Ectodermal cell (in vitro differentiated cells): ENCODE measurements around the gene PRDM15.

ENCODE experiments used
- H3K27ac ChIP-seq: 2 replicates; pipeline ENCODE4 v1.7.0; 2013; ENCODE audit warnings: mild to moderate bottlenecking, low read depth, low read length; ENCODE audit not compliant: insufficient read depth, poor library complexity, severe bottlenecking
- H3K27me3 ChIP-seq: 2 replicates; pipeline ENCODE4 v1.7.0; 2013; ENCODE audit warnings: mild to moderate bottlenecking, low read length; ENCODE audit not compliant: insufficient read depth, control insufficient read depth, poor library complexity, severe bottlenecking
- H3K36me3 ChIP-seq: one replicate; pipeline ENCODE4 v1.7.0; 2013; ENCODE audit warnings: low read length; ENCODE audit not compliant: control insufficient read depth, insufficient read depth
- H3K4me1 ChIP-seq: one replicate; pipeline ENCODE4 v1.7.0; 2013; ENCODE audit warnings: low read length; ENCODE audit not compliant: control insufficient read depth, insufficient read depth
- H3K4me3 ChIP-seq: 2 replicates; pipeline ENCODE4 v1.7.0; 2013; ENCODE audit warnings: low read depth, low read length, control low read depth; ENCODE audit not compliant: insufficient read depth
- H3K9me3 ChIP-seq: 2 replicates; pipeline ENCODE4 v1.7.0; 2013; ENCODE audit warnings: mild to moderate bottlenecking, low read length, moderate library complexity; ENCODE audit not compliant: control insufficient read depth
- WGBS, 2 experiments: methylation state at CpG; one replicate each; pipeline ENCODE4 v1.1.7; 2013; ENCODE audit warnings: missing lambda C conversion rate in 2 of 2; 5-methylcytosine and 5-hydroxymethylcytosine counted together

PRDM15 gene

DNA sequence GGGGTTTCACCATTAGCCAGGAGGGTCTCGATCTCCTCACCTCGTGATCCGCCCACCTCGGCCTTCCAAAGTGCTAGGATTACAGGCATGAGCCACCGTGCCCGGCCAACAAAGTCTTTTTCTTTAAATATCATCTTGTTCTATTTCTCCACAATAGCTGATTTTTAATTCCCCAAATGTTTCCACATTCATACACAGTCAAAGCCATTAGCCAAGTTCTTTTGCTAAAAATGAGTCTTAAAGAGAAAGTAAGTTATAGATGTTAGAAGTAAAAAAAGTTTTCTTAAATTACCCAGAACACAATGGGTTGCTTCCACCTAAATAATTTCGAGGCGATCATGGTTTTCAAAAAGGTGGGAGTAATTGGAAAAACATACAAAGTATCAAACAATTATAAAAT is 44.0 kb upstream of the PRDM15 start:
- no peaks in the 10 kb centered on the region for H3K9me3 ChIP-seq
- no peaks in the 10 kb centered on the region for H3K27me3 ChIP-seq
- 93 to 94% methylated on average over 6 of the region's 8 CpGs for WGBS, 2 experiments
- no peak overlapping the region for H3K27ac ChIP-seq
- H3K4me3 ChIP-seq: no peak overlapping the region
- peaks cover 5% of the 10 kb centered on the region for H3K4me1 ChIP-seq
- H3K36me3 ChIP-seq: no peaks in the 10 kb centered on the region

DNA sequence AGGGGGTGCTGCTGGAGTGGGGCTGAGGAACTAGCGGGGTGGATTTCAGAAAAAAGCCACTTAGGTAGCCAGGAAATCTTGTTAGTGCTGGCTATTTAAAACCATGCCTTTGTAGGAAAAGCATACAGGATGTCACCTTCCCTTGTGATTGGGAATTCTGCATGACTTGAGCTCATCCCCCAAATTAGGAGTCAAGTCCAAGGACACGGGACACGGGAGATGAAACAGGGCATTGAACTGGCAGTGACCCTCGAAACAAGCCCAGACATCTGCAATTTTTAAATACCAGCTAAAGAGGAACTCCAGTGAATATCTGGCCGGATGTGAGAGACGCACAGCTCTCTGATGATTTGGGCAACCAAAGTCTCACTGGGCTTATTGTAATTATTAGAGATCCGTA is 41.9 kb upstream of the PRDM15 start:
- Histone ChIP-seq H3K4me1 (peaks cover 5% of the 10 kb centered on the region), H3K27ac (no peak overlapping the region), H3K9me3 (no peaks in the 10 kb centered on the region), H3K4me3 (no peak overlapping the region), H3K27me3 (no peaks in the 10 kb centered on the region), H3K36me3 (peaks cover 1% of the 10 kb centered on the region)
- 93 to 97% methylated on average over 6 of the region's 7 CpGs for WGBS, 2 experiments

DNA sequence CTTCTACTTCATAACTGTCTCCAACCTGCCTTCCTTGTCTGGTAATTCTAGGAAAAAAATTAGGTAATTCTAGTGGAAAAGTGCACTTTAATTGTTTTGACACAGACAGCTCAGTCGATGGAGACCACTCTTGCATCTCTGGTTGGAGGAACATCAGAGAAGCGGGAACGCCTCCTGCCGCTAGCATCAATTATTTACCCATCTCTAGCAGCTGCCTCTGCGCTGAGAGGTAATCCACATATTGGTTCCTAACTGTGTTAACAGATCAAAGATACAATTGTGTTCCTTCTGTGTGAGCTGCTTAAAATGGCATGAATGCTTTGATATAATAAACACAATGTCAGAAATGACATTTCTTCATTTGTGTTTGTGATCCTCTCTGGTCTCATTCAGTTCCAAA is 41.3 kb upstream of the PRDM15 start:
- Histone ChIP-seq H3K36me3 (peaks cover 3% of the 10 kb centered on the region), H3K4me3 (no peak overlapping the region), H3K9me3 (no peaks in the 10 kb centered on the region), H3K4me1 (peaks cover 5% of the 10 kb centered on the region), H3K27ac (no peak overlapping the region), H3K27me3 (no peaks in the 10 kb centered on the region)
- 89 to 90% methylated on average over 5 of the region's 5 CpGs for WGBS, 2 experiments

DNA sequence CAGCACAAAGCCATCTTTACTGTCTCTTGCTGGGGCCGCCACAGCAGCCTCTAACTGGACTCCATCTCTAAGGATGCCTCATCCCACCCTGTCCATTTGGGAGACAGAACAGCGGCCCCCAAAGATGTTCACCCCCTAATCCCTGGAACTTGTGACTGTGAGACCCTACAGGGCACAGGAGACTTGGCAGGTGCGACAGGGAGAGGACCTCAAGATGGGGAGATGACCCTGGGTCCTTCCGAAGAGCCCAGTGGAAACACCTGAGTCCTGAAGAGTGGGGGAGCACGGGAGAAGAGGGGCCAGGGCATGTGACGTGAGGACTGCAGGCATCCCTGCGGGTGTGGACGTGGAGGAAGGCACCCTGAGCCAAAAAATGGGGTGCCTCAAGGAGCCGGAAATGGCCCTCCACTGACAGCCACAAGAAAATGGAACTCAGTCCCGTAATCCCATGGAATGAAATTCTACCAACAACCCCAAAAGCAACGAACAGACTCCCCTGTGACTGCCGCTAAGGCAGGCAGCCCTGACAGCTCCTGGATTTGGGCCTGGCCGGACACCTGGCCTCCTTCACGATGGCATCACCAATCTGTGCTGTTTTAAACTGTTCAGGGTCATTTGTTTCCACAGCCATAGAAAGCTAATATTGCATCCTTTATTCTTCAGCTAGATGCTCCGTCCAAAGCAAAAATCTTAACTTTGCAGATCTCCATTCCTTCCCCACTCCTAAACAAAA is 40.7 kb upstream of the PRDM15 start:
- no peaks in the 10 kb centered on the region for H3K27me3 ChIP-seq
- WGBS, 2 experiments: 93 to 94% methylated on average over 15 of the region's 15 CpGs

DNA sequence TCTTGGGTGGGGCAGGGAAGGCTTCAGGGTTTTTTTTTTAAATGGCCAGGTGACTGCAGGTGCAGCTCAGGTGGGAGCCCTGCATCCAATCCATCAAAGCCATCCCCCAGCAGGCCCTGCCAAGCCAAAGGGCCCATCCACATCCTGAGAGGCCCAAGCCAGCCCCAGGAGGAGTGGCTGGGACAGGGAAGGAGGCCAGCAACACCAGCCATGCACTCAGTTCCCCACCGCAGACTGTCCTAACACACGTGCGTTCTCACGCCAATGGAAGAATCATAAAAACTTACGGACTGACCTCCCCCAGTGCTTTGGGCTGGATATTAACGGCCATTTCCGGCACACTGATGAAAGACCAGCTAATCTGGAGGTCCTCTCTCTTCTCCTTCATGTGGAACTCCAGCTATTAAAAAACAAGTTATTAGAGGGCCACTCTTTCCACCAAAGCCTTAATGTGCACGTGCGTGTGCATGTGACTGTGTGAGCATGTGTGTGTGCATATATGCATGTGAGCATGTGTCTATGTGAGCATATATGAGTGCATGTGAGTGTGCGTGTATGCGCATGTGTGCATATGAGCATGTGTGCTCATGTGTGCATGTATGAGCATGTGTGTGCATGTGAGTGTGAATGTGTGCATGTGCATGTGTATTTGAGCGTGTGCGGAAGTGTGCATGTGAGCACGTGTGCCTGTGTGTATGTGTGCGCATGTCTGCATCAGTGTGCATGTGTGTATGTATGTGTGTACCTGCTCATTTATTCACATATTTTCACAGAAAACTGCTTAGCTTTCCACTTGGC is 39.6 kb upstream of the PRDM15 start:
- Histone ChIP-seq H3K4me3 (no peak overlapping the region), H3K27ac (no peak overlapping the region), H3K4me1 (peaks cover 5% of the 10 kb centered on the region), H3K9me3 (no peaks in the 10 kb centered on the region), H3K27me3 (no peaks in the 10 kb centered on the region), H3K36me3 (peaks cover 6% of the 10 kb centered on the region)
- WGBS, 2 experiments: 96 to 97% methylated on average over 14 to 15 of the region's 15 CpGs

More for the DNA sequence above, 40.7 kb upstream of the PRDM15 start:
- Histone ChIP-seq H3K9me3 (no peaks in the 10 kb centered on the region), H3K4me1 (peaks cover 5% of the 10 kb centered on the region), H3K36me3 (peaks cover 6% of the 10 kb centered on the region), H3K4me3 (no peak overlapping the region), H3K27ac (no peak overlapping the region)

DNA sequence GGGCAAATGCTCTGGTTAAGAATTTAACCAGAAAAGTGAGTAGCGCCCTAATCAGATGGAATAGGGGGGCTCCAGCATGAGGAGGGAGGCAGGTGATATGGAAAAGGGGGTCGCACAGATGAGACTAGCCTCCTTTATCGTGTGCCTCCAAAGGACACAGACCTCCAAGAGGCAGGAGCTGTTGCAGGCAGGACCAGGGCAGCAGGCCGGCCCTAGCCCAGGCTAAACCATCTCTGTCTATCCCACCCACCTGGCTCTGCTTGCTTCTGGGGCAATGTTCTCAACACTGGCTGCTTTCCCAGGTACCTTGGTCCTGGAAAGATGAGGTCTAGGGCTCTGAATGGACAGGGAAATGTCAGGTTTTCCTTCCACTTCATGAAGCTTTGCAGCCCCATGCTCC is 38.4 kb upstream of the PRDM15 start:
- WGBS, 2 experiments: 96 to 97% methylated on average over 4 of the region's 4 CpGs
- H3K4me3 ChIP-seq: no peak overlapping the region

DNA sequence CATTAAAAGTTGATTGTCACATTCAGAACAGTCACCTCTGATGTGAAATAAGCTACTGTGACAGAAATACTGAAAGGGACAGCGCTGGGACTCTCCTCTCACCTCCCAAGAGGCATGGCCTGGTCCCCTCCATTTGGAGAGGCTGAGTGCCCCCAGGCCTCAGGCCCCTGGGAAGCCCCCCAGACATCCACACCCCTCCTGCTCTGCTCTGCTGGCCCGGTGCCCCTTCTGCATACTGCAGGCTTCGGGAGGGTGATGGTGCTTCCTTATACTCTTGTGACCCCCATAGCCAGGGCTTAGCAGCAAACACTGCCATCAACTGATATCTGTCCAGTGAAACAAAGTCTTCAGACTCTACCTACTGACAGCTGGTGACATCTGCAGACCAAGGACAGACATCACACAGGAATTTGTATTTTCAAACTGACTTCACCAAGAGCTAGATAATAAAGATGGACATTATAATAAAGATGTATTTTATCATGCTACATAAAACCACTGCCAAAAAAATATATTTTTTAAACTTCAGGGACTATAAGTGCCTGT is 37.8 kb upstream of the PRDM15 start:
- H3K27ac ChIP-seq: no peak overlapping the region
- 86 to 94% methylated on average over 3 of the region's 3 CpGs for WGBS, 2 experiments
- no peak overlapping the region for H3K4me3 ChIP-seq
- H3K36me3 ChIP-seq: peaks cover 6% of the 10 kb centered on the region
- H3K27me3 ChIP-seq: no peaks in the 10 kb centered on the region
- H3K9me3 ChIP-seq: no peaks in the 10 kb centered on the region
- H3K4me1 ChIP-seq: peaks cover 5% of the 10 kb centered on the region

More for the DNA sequence above, 38.4 kb upstream of the PRDM15 start:
- no peaks in the 10 kb centered on the region for H3K27me3 ChIP-seq
- H3K9me3 ChIP-seq: no peaks in the 10 kb centered on the region
- peaks cover 6% of the 10 kb centered on the region for H3K36me3 ChIP-seq
- H3K4me1 ChIP-seq: peaks cover 5% of the 10 kb centered on the region
- H3K27ac ChIP-seq: no peak overlapping the region

DNA sequence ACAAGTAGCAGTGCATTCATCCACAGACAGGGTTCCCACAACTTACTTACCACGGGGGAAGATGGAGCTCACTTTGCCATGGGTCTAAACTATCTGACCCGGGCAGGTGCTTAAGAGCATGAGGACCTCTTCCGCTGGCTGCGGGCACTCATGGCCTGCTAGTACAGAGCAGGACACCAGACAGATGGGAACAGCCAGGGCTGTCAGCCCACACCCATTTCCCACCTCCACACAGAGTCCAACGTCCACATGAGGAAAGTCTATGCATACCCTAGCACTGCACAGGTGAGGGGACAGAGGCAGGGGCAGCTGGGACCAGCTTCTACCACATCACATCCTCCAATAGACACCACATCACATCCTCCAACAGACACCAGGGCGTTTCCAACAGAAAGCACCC is 35.8 kb upstream of the PRDM15 start:
- Histone ChIP-seq H3K27me3 (no peaks in the 10 kb centered on the region), H3K4me1 (no peaks in the 10 kb centered on the region), H3K36me3 (peaks cover 6% of the 10 kb centered on the region), H3K9me3 (no peaks in the 10 kb centered on the region), H3K27ac (no peak overlapping the region), H3K4me3 (no peak overlapping the region)
- WGBS, 2 experiments: 81 to 84% methylated on average over 6 of the region's 6 CpGs

DNA sequence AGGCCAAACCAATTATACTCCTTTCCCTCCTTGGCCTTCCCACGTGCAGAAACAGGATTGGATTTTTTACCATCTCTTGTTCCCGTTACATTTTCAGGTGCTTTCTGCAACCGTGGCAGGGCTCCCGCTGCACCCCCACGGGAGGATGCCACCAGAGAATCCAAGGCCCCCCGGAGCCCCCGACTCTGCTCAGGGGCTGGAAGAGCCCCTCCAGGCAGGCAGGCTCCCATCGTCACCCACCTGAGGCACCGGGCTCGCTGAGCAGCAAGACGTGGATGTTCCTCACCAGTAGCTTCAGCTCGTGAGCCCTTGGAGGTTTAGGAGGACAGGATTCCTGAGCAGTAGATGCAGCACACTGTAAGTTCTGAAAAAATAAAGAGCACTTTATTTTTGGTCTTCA is 35.2 kb upstream of the PRDM15 start:
- Histone ChIP-seq H3K9me3 (no peaks in the 10 kb centered on the region), H3K27ac (no peak overlapping the region), H3K36me3 (peaks cover 6% of the 10 kb centered on the region), H3K4me3 (no peak overlapping the region), H3K4me1 (no peaks in the 10 kb centered on the region), H3K27me3 (no peaks in the 10 kb centered on the region)
- WGBS, 2 experiments: 94 to 96% methylated on average over 12 of the region's 12 CpGs

DNA sequence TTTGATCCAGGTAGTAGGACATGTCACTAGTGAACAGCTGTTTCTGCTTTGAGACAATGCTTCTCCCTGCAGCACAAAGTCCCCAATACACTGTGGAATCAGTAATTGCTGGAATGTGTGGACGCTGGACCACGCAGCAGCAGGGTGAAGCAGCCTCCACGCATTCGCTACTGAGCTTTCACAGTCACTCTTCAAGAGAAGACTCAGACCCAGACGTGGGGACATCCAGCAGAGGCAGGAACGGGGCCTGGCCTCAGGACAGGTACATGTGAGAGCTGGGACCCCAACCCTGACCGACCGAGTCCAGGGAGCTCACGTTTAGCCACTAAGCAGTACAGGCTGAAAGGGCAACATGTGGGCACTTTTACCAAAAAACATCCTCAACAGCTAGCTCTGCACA is 34.1 kb upstream of the PRDM15 start:
- 93 to 96% methylated on average over 9 of the region's 9 CpGs for WGBS, 2 experiments
- H3K36me3 ChIP-seq: peaks cover 6% of the 10 kb centered on the region

More for the DNA sequence above, 34.1 kb upstream of the PRDM15 start:
- Histone ChIP-seq H3K4me1 (no peaks in the 10 kb centered on the region), H3K27ac (no peak overlapping the region), H3K9me3 (no peaks in the 10 kb centered on the region), H3K27me3 (no peaks in the 10 kb centered on the region), H3K4me3 (no peak overlapping the region)
